ENCODE measurements around the gene DLEC1. TPM values are rescaled to one million over a fixed set of nuclear protein-coding genes. Genes with fewer than 3 reads are reported as not detected.

Gene DLEC1
- total and polyA plus RNA-seq, 9 of the 15 experiments (the other 6 are each of a cell fraction or from before 2014, with no cell fraction given), result 0.07 to 0.08 TPM; not detected in 7

- TF ChIP-seq NRF1 (conservative IDR thresholded peaks at IDR 0.05 in 1 of 2, IDR thresholded peaks at IDR 0.05 in 1 of 2) (peak; percentile 49 to 56; a peak in 2 of 4 replicates), ATF1 (CRISPR knock-in tag; IDR thresholded peaks at IDR 0.05) (no peak), ATF1 (tag; IDR thresholded peaks at IDR 0.05) (peak; percentile 22; the same call in 1 of the 2 replicates), NR2C1 (IDR thresholded peaks at IDR 0.05) (no peak), NR2C1 (tag; IDR thresholded peaks at IDR 0.05) (no peak), RUNX1 (IDR thresholded peaks at IDR 0.05; ENCODE audit: low read depth) (no peak), ZNF696 (CRISPR knock-in tag; conservative IDR thresholded peaks at IDR 0.05) (no peak), HES1 (IDR thresholded peaks at IDR 0.05; ENCODE audit: low read depth) (no peak), FOXJ2 (tag; IDR thresholded peaks at IDR 0.05) (no peak), SPI1 (IDR thresholded peaks at IDR 0.05; ENCODE audit: borderline replicate concordance, low read depth, low read length) (peak; percentile 99), E2F8 (IDR thresholded peaks at IDR 0.05; ENCODE audit: low read depth, partially characterized antibody) (no peak), HMG20B (CRISPR knock-in tag; IDR thresholded peaks at IDR 0.05) (no peak), CHD7 (IDR thresholded peaks at IDR 0.05; ENCODE audit: low read depth, low read length) (no peak), KLF1 (tag; IDR thresholded peaks at IDR 0.05) (no peak)
Measured at GRCh38 chr3:38138349-38139190, 99.6 kb downstream of the DLEC1 start, which contains the start of gene MYD88 (continued).
